GM12878 (cell line): ENCODE results near the gene BATF. TPM values are rescaled to one million over a fixed set of nuclear protein-coding genes. Genes with fewer than 3 reads are reported as not detected.

Experiments
- ATAC-seq: fragments of 200-7000 bp; cut with Tn5 transposase; 3 replicates; pipeline ENCODE4 v1.9.1; 2020; ENCODE audit warnings: mild to moderate bottlenecking, moderate library complexity
- BruUV-seq: library from RNA; stranded (reverse); fragments of 400-500 nt; replicated peaks from 2 replicates; lab custom pipeline; 2021; lab: Mats Ljungman, UMichigan
- CTCF ChIA-PET: fragments of 300-600 bp; sonication (Branson Sonifier 250); formaldehyde crosslinking; extraction: SDS; loops from one replicate; lab custom pipeline; 2021; ENCODE audit warnings: inconsistent platforms; lab: Yijun Ruan, JAX
- POLR2A ChIA-PET: fragments of 350-600 bp; formaldehyde crosslinking; extraction: SDS; loops from one replicate; lab custom pipeline; 2021; ENCODE audit warnings: inconsistent platforms; lab: Charles Lee
- RAD21 ChIA-PET: fragments of 300-600 bp; sonication (Branson Sonifier 250); formaldehyde crosslinking; loops from one replicate; lab custom pipeline; 2023; ENCODE audit warnings: antibody characterized with exemption; ENCODE audit not compliant: unreplicated experiment; lab: Charles Lee
- SMC1A ChIA-PET: fragments of 300-600 bp; sonication (Branson Sonifier 250); formaldehyde crosslinking; loops from one replicate; lab custom pipeline; 2023; ENCODE audit not compliant: unreplicated experiment, uncharacterized antibody; lab: Charles Lee
- DNase-seq: peaks from one replicate; pipeline ENCODE4 v3.0.0-alpha.2; 2011; ENCODE audit warnings: low read depth, low spot score
- FAIRE-seq: peaks from 3 replicates; lab custom pipeline; 2011; peaks lifted over from hg19 to GRCh38; lab: Jason Lieb, UNC
- H2AFZ ChIP-seq: 2 replicates; pipeline ENCODE4 v1.6.0; 2011; ENCODE audit warnings: low read depth, low read length, control low read depth; ENCODE audit not compliant: control insufficient read depth
- H3K27ac ChIP-seq: 2 replicates; pipeline ENCODE4 v1.5.1; 2011; ENCODE audit warnings: control low read depth; ENCODE audit not compliant: control insufficient read depth, insufficient read depth
- H3K27me3 ChIP-seq, 2 experiments: replicated peaks in 1 of 2; 2 replicates each; pipeline versions ENCODE4 v1.6.0 to v1.6.1; 2011; ENCODE audit warnings: low read length in 1 of 2; ENCODE audit not compliant: control insufficient read depth in 2 of 2, insufficient read depth in 2 of 2
- H3K36me3 ChIP-seq, 2 experiments: 2 replicates each; pipeline ENCODE4 v1.5.1; 2011; ENCODE audit warnings: low read length in 1 of 2; ENCODE audit not compliant: control insufficient read depth in 2 of 2, insufficient read depth in 2 of 2
- H3K4me1 ChIP-seq: 2 replicates; pipeline ENCODE4 v1.6.1; 2011; ENCODE audit warnings: mild to moderate bottlenecking, low read length, moderate library complexity, mixed read lengths; ENCODE audit not compliant: control insufficient read depth, insufficient read depth
- H3K4me2 ChIP-seq: 2 replicates; pipeline ENCODE4 v1.6.0; 2011; ENCODE audit warnings: control low read depth; ENCODE audit not compliant: control insufficient read depth, insufficient read depth
- H3K4me3 ChIP-seq: fragments of 200-600 bp; sonication (generic); 2 replicates; pipeline ENCODE4 v1.5.1; 2016
- H3K79me2 ChIP-seq: 2 replicates; pipeline ENCODE4 v1.6.0; 2011; ENCODE audit warnings: low read length; ENCODE audit not compliant: control insufficient read depth, insufficient read depth
- H3K9ac ChIP-seq: 2 replicates; pipeline ENCODE4 v1.8.0; 2011; ENCODE audit warnings: low read length, control low read depth, mixed read lengths; ENCODE audit not compliant: control insufficient read depth, insufficient read depth
- H3K9me3 ChIP-seq: replicated peaks from 3 replicates; pipeline ENCODE4 v1.5.1; 2011; ENCODE audit warnings: mild to moderate bottlenecking, low read length; ENCODE audit not compliant: control insufficient read depth, insufficient read depth
- H4K20me1 ChIP-seq: 2 replicates; pipeline ENCODE4 v1.6.0; 2011; ENCODE audit not compliant: control insufficient read depth, insufficient read depth
- CBFB ChIP-seq: IDR thresholded peaks from 2 replicates; pipeline ENCODE4 v1.6.1; 2016; ENCODE audit warnings: antibody characterized with exemption, low read depth
- CBX5 ChIP-seq: sonication (generic); IDR thresholded peaks from 2 replicates; pipeline ENCODE4 v1.6.1; 2016; ENCODE audit warnings: low read depth, moderate library complexity, mild to moderate bottlenecking, inconsistent platforms
- ELK1 ChIP-seq: IDR thresholded peaks from 2 replicates; pipeline ENCODE4 v1.6.1; 2012; ENCODE audit warnings: low read depth, low read length, improper control_type of control experiment
- EZH2 ChIP-seq: IDR thresholded peaks from 2 replicates; pipeline ENCODE4 v1.6.1; 2012; ENCODE audit warnings: low read depth, mild to moderate bottlenecking, control low read depth, inconsistent platforms, low read length, borderline replicate concordance; ENCODE audit not compliant: control insufficient read depth
- GABPA ChIP-seq: IDR thresholded peaks from 2 replicates; pipeline ENCODE4 v1.6.1; 2014; ENCODE audit warnings: antibody characterized with exemption, low read depth, mild to moderate bottlenecking, inconsistent platforms
- LARP7 ChIP-seq: fragments of 450-650 bp; IDR thresholded peaks from 2 replicates; pipeline ENCODE4 v1.6.1; 2017; ENCODE audit warnings: mild to moderate bottlenecking
- MTA2 ChIP-seq: fragments of 450-650 bp; IDR thresholded peaks from 2 replicates; pipeline ENCODE4 v1.6.1; 2016; ENCODE audit warnings: low read depth, mild to moderate bottlenecking, moderate library complexity
- MYC ChIP-seq: IDR thresholded peaks from 2 replicates; pipeline ENCODE4 v1.6.1; 2011; ENCODE audit warnings: mild to moderate bottlenecking, low read length, moderate library complexity, inconsistent platforms; ENCODE audit not compliant: insufficient read depth, insufficient replicate concordance, insufficient read length, severe bottlenecking
- NFIC ChIP-seq: IDR thresholded peaks from 2 replicates; pipeline ENCODE4 v1.6.1; 2012; ENCODE audit warnings: low read depth, mild to moderate bottlenecking, inconsistent platforms, low read length, moderate library complexity
- NR2C2 ChIP-seq: IDR thresholded peaks from 2 replicates; pipeline ENCODE4 v1.6.1; 2011; ENCODE audit warnings: borderline replicate concordance, low read depth; ENCODE audit not compliant: control insufficient read depth, insufficient read length
- NR2F1 ChIP-seq: fragments of 450-650 bp; conservative IDR thresholded peaks from 2 replicates; pipeline ENCODE4 v1.6.1; 2017; ENCODE audit warnings: mild to moderate bottlenecking
- RB1 ChIP-seq: fragments of 450-650 bp; formaldehyde crosslinking; IDR thresholded peaks from 2 replicates; pipeline ENCODE4 v1.6.1; 2017; ENCODE audit warnings: mild to moderate bottlenecking, borderline replicate concordance
- RCOR1 ChIP-seq: conservative IDR thresholded peaks from 2 replicates; pipeline ENCODE4 v1.6.1; 2012; ENCODE audit warnings: low read depth, low read length, improper control_type of control experiment
- SMAD1 ChIP-seq: fragments of 450-650 bp; IDR thresholded peaks from 2 replicates; pipeline ENCODE4 v1.6.1; 2018; ENCODE audit warnings: mild to moderate bottlenecking, low read depth; ENCODE audit not compliant: partially characterized antibody
- STAT3 ChIP-seq: IDR thresholded peaks from 2 replicates; pipeline ENCODE4 v1.6.1; 2011; ENCODE audit warnings: low read depth, low read length, improper control_type of control experiment
- SUPT20H ChIP-seq: IDR thresholded peaks from 2 replicates; pipeline ENCODE4 v1.6.1; 2011; ENCODE audit warnings: low read depth, mild to moderate bottlenecking, low read length, moderate library complexity, borderline replicate concordance; ENCODE audit not compliant: control insufficient read depth
- TARDBP ChIP-seq: IDR thresholded peaks from 2 replicates; pipeline ENCODE4 v1.6.1; 2016; ENCODE audit warnings: borderline replicate concordance
- TBL1XR1 ChIP-seq: IDR thresholded peaks from 2 replicates; pipeline ENCODE4 v1.6.1; 2012; ENCODE audit warnings: low read depth, low read length, improper control_type of control experiment
- ZZZ3 ChIP-seq: IDR thresholded peaks from 2 replicates; pipeline ENCODE4 v1.6.1; 2011; ENCODE audit warnings: low read depth; ENCODE audit not compliant: control insufficient read depth, insufficient read length
- WGBS: methylation state at CpG from one replicate; pipeline ENCODE4 v1.1.6; 2016; ENCODE audit warnings: low lambda C conversion rate; ENCODE audit not compliant: insufficient replicate concordance, insufficient coverage; ENCODE audit errors: missing lambda C conversion rate; 5-methylcytosine and 5-hydroxymethylcytosine counted together
- in situ Hi-C: fragments of 300-500 bp; cut with MboI; formaldehyde crosslinking; loops from 9 replicates; pipeline ENCODE4 v1.14.3; 2018; ENCODE audit warnings: mixed read lengths
- intact Hi-C: fragments of 100-400 bp; cut with micrococcal nuclease; formaldehyde crosslinking; loops from one replicate; pipeline ENCODE4 v1.14.2; 2022; ENCODE audit not compliant: unreplicated experiment
- polyA plus RNA-seq, 11 experiments: library from polyadenylated mRNA; depleted of rRNA in 4 of 11; unstranded in 6 of 11; stranded (reverse) in 5 of 11; fragments of >200 nt; fragmentation: Nextera tagmentation in 4 of 11; fragmentation: Illumina TruSeq in 1 of 11; extraction: Ambion mirVana in 4 of 11; extraction: Trizol in 1 of 11; gene quantifications; 1 replicate in 1 of 11; 2 replicates in 10 of 11; pipeline versions ENCODE4 v1.2.1 to v1.2.3, GENCODE V29; 2011 to 2016; ENCODE audit warnings: inconsistent platforms in 2 of 11, missing spikeins in 2 of 11, low read depth in 1 of 11
- total RNA-seq, 4 experiments: library from RNA; depleted of rRNA in 3 of 4; stranded (reverse); fragments of >200 nt in 3 of 4; fragmentation: Illumina TruSeq in 1 of 4; extraction: Trizol in 1 of 4; gene quantifications; 2 replicates each; pipeline versions ENCODE4 v1.2.1 to v1.2.3, GENCODE V29; 2013 to 2021
- TF ChIP-seq, protein P1 (sequence below): fragments of 450-650 bp; IDR thresholded peaks from 2 replicates; pipeline ENCODE4 v1.6.1; 2017; ENCODE audit warnings: mild to moderate bottlenecking, moderate library complexity

The BATF gene
- total and polyA plus RNA-seq, 10 of the 15 experiments (the other 5 are each of a cell fraction or from before 2014, with no cell fraction given) = 10.0 to 154 (median 103) TPM

DNA sequence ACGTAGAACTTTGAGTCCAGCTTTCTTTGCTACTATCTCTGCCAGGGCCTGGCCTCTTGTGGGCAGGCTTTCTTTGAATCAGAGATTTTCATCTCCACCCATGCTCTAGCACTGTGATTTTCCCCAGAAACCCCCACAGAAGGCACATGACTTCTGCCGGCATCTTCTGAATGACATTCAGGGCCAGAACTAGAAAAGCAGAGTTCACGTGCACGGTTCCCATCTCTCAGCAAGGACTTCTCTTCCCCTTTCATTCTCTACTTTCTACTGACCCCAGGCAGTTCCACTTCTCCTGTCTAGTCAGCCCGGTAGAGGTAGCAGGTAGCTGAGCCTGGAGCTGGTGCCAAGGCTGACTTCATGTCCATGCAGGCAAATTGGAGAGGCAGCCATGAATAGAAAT lies 26.9 kb downstream of the BATF start:
- ChIA-PET CTCF (interaction anchor here (0.8 to 25.9 kb wide), 11 partner anchors 9 to 107 kb away, joined by 3 to 481 read pairs (median 5); partner anchors contain the start of gene BATF), POLR2A (interaction anchor here (0.6 to 2.9 kb wide), 14 partner anchors 9 to 111 kb away, joined by 3 to 17 read pairs (median 5); partner anchors contain the start of genes ERG28 and TTLL5), RAD21 (interaction anchor here (0.7 to 3.2 kb wide), 11 partner anchors 9 to 57 kb away, joined by 3 to 38 read pairs (median 6); partner anchors contain the start of gene BATF), SMC1A (interaction anchor here (0.7 to 13.7 kb wide), 14 partner anchors 9 to 244 kb away, joined by 3 to 257 read pairs (median 6); partner anchors contain the start of gene BATF)
- H3K9me3 ChIP-seq = no peaks in the 10 kb centered on the region
- FAIRE-seq = peak; percentile 89
- peak overlapping the region; percentile 53 for H3K27ac ChIP-seq
- no TSS peak for BruUV-seq
- H3K4me3 ChIP-seq = no peak overlapping the region; the same call in 1 of the 2 replicates
- H3K9ac ChIP-seq = peak overlapping the region; percentile 10; the same call in 1 of the 2 replicates
- peak; percentile 79 for DNase-seq
- peaks cover 14% of the 10 kb centered on the region for H3K79me2 ChIP-seq
- ATAC-seq = peak; percentile 87
- WGBS = 2% methylated on average over 5 of the region's 5 CpGs
- no peaks in the 10 kb centered on the region; the same call in 1 of the 2 replicates for H4K20me1 ChIP-seq
- intact Hi-C loops = loop anchor here (1.0 to 10.0 kb wide), 2 partner anchors 9 to 54 kb away; no protein-coding TSS in a partner anchor
- in situ Hi-C loops = loop anchor here (25.0 kb wide), 1 partner anchor 1787 kb away; a partner anchor contains a TSS
- no peaks in the 10 kb centered on the region for H3K27me3 ChIP-seq
- peaks cover 8 to 16% of the 10 kb centered on the region in 2 experiments; a peak in 3 of 4 replicates for H3K36me3 ChIP-seq
- H3K4me1 ChIP-seq = peaks cover 23% of the 10 kb centered on the region
- H3K4me2 ChIP-seq = peak overlapping the region; percentile 36
- no peak overlapping the region for H2AFZ ChIP-seq
- TF ChIP-seq EZH2 = no peak
- no peak for TF ChIP-seq NR2C2
- TF ChIP-seq, protein P1, sequence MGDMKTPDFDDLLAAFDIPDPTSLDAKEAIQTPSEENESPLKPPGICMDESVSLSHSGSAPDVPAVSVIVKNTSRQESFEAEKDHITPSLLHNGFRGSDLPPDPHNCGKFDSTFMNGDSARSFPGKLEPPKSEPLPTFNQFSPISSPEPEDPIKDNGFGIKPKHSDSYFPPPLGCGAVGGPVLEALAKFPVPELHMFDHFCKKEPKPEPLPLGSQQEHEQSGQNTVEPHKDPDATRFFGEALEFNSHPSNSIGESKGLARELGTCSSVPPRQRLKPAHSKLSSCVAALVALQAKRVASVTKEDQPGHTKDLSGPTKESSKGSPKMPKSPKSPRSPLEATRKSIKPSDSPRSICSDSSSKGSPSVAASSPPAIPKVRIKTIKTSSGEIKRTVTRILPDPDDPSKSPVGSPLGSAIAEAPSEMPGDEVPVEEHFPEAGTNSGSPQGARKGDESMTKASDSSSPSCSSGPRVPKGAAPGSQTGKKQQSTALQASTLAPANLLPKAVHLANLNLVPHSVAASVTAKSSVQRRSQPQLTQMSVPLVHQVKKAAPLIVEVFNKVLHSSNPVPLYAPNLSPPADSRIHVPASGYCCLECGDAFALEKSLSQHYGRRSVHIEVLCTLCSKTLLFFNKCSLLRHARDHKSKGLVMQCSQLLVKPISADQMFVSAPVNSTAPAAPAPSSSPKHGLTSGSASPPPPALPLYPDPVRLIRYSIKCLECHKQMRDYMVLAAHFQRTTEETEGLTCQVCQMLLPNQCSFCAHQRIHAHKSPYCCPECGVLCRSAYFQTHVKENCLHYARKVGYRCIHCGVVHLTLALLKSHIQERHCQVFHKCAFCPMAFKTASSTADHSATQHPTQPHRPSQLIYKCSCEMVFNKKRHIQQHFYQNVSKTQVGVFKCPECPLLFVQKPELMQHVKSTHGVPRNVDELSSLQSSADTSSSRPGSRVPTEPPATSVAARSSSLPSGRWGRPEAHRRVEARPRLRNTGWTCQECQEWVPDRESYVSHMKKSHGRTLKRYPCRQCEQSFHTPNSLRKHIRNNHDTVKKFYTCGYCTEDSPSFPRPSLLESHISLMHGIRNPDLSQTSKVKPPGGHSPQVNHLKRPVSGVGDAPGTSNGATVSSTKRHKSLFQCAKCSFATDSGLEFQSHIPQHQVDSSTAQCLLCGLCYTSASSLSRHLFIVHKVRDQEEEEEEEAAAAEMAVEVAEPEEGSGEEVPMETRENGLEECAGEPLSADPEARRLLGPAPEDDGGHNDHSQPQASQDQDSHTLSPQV = no peak
- TF ChIP-seq ELK1 = no peak
- no peak for TF ChIP-seq CBX5
- TF ChIP-seq RCOR1 = no peak
- no peak for TF ChIP-seq TARDBP
- no peak for TF ChIP-seq GABPA
- TF ChIP-seq SMAD1 = no peak
- TF ChIP-seq MYC = no peak
- TF ChIP-seq RB1 = no peak
- TF ChIP-seq ZZZ3 = no peak
- TF ChIP-seq NR2F1 = no peak
- TF ChIP-seq CBFB = 0 out of 2 replicates have a peak, but pooled peaks have one; percentile 47
- TF ChIP-seq LARP7 = no peak
- peak; percentile 70; the same call in 1 of the 2 replicates for TF ChIP-seq NFIC
- 0 out of 2 replicates have a peak, but pooled peaks have one; percentile 22 for TF ChIP-seq TBL1XR1
- TF ChIP-seq SUPT20H = no peak
- 0 out of 2 replicates have a peak, but pooled peaks have one; percentile 27 for TF ChIP-seq MTA2
- TF ChIP-seq STAT3 = 0 out of 2 replicates have a peak, but pooled peaks have one; percentile 49
